NCI-H1092 (cell line): ENCODE data around the gene DOCK1.
"Not testable (repeated sequence)": the region's sequence is repeated elsewhere in the genome, so short reads cannot be mapped to it uniquely, and the experiment has no call there.

Experiments
- DNase-seq: peaks from one replicate; lab custom pipeline; 2025; lab: John Stamatoyannopoulos, UW

Gene DOCK1

GRCh38 chr10:127279334-127279774 lies 374.1 kb downstream of the DOCK1 start:
- no peak for DNase-seq

- DNase-seq = no peak
These were observed 375.2 kb downstream of the DOCK1 start for GRCh38 chr10:127280446-127280845.

GRCh38 chr10:127283017-127283416 lies 377.8 kb downstream of the DOCK1 start:
- no peak for DNase-seq

GRCh38 chr10:127283576-127283975 lies 378.3 kb downstream of the DOCK1 start:
- DNase-seq = no peak

- no peak for DNase-seq
These were observed 385.6 kb downstream of the DOCK1 start for GRCh38 chr10:127290850-127291249.

- DNase-seq = no peak
These were observed 386.1 kb downstream of the DOCK1 start for GRCh38 chr10:127291329-127291728.

GRCh38 chr10:127292888-127293287 lies 387.7 kb downstream of the DOCK1 start:
- no peak for DNase-seq

GRCh38 chr10:127293640-127294039 lies 388.4 kb downstream of the DOCK1 start:
- DNase-seq = no peak

GRCh38 chr10:127296696-127297095 lies 391.5 kb downstream of the DOCK1 start:
- DNase-seq = no peak

GRCh38 chr10:127298381-127298780 lies 393.2 kb downstream of the DOCK1 start:
- no peak for DNase-seq

- not testable (repeated sequence) for DNase-seq
These were observed 394.0 kb downstream of the DOCK1 start for GRCh38 chr10:127299192-127299591.

GRCh38 chr10:127299956-127300689 lies 394.9 kb downstream of the DOCK1 start:
- DNase-seq = no peak

- DNase-seq = no peak
These were observed 395.7 kb downstream of the DOCK1 start for GRCh38 chr10:127300868-127301321.

- no peak for DNase-seq
These were observed 397.1 kb downstream of the DOCK1 start for GRCh38 chr10:127302343-127302742.

GRCh38 chr10:127303105-127303504 lies 397.9 kb downstream of the DOCK1 start:
- DNase-seq = no peak

GRCh38 chr10:127303746-127304145 lies 398.5 kb downstream of the DOCK1 start:
- no peak for DNase-seq

GRCh38 chr10:127306479-127306878 lies 401.3 kb downstream of the DOCK1 start:
- no peak for DNase-seq

GRCh38 chr10:127307338-127307737 lies 402.1 kb downstream of the DOCK1 start:
- DNase-seq = no peak

GRCh38 chr10:127308031-127308430 lies 402.8 kb downstream of the DOCK1 start:
- DNase-seq = no peak

GRCh38 chr10:127309619-127310018 lies 404.4 kb downstream of the DOCK1 start:
- not testable (repeated sequence) for DNase-seq

GRCh38 chr10:127310430-127310829 lies 405.2 kb downstream of the DOCK1 start:
- no peak for DNase-seq

- no peak for DNase-seq
These were observed 405.7 kb downstream of the DOCK1 start for GRCh38 chr10:127310923-127311322.

GRCh38 chr10:127313996-127314700 lies 408.9 kb downstream of the DOCK1 start:
- no peak for DNase-seq
